H1 (cell line): ENCODE results near the gene SHC3. TPM values are rescaled to one million over a fixed set of nuclear protein-coding genes. Genes with fewer than 3 reads are reported as not detected.

Experiments
- CTCF ChIA-PET: fragments of 300-600 bp; sonication (Branson Sonifier 250); formaldehyde crosslinking; loops from one replicate; lab custom pipeline; 2021; ENCODE audit not compliant: partially characterized antibody; lab: Charles Lee
- POLR2A ChIA-PET: fragments of 300-600 bp; sonication (Branson Sonifier 250); formaldehyde crosslinking; loops from one replicate; lab custom pipeline; 2021; ENCODE audit warnings: inconsistent platforms; ENCODE audit not compliant: partially characterized antibody; lab: Charles Lee
- DNase-seq, 2 experiments: peaks; one replicate each; pipeline versions ENCODE4 v3.0.0 to v3.0.0-alpha.2; 2010 to 2022; ENCODE audit warnings: low spot score in 2 of 2, low read depth in 1 of 2, mixed read lengths in 1 of 2
- FAIRE-seq: peaks from 2 replicates; lab custom pipeline; 2011; peaks lifted over from hg19 to GRCh38; lab: Jason Lieb, UNC
- H2AFZ ChIP-seq: 2 replicates; pipeline ENCODE4 v1.8.1; 2012; ENCODE audit warnings: low read length, inconsistent platforms
- H2AK5ac ChIP-seq: 2 replicates; pipeline ENCODE4 v1.6.1; 2013; ENCODE audit warnings: low read depth, low read length
- H2BK120ac ChIP-seq: replicated peaks from 2 replicates; pipeline ENCODE3; 2013; ENCODE audit warnings: low read depth, low read length, inconsistent platforms
- H2BK12ac ChIP-seq: 2 replicates; pipeline ENCODE4 v1.6.1; 2013; ENCODE audit warnings: low read depth, low read length
- H2BK15ac ChIP-seq: 2 replicates; pipeline ENCODE4 v1.6.1; 2013; ENCODE audit warnings: low read length
- H2BK20ac ChIP-seq: 2 replicates; pipeline ENCODE4 v1.6.1; 2013; ENCODE audit warnings: low read length
- H2BK5ac ChIP-seq: 2 replicates; pipeline ENCODE4 v1.6.1; 2013; ENCODE audit warnings: low read depth, low read length
- H3K14ac ChIP-seq: 2 replicates; pipeline ENCODE4 v1.6.1; 2013; ENCODE audit warnings: inconsistent platforms; ENCODE audit not compliant: insufficient read length
- H3K18ac ChIP-seq: 2 replicates; pipeline ENCODE4 v1.6.1; 2013; ENCODE audit warnings: low read length; ENCODE audit errors: extremely low read depth
- H3K23ac ChIP-seq: 2 replicates; pipeline ENCODE4 v1.6.1; 2013; ENCODE audit warnings: inconsistent platforms; ENCODE audit not compliant: insufficient read length
- H3K23me2 ChIP-seq: 2 replicates; pipeline ENCODE4 v1.6.1; 2013; ENCODE audit warnings: low read depth, low read length
- H3K27ac ChIP-seq: 2 replicates; pipeline ENCODE4 v1.6.1; 2011; ENCODE audit warnings: low read depth, low read length, inconsistent platforms
- H3K27me3 ChIP-seq, 4 experiments: replicated peaks in 1 of 4; 1 replicate in 1 of 4; 2 replicates in 3 of 4; pipeline versions ENCODE4 v1.6.1 to v1.8.1; 2011 to 2013; ENCODE audit warnings: low read length in 3 of 4, mild to moderate bottlenecking in 3 of 4, inconsistent platforms in 2 of 4, mixed read lengths in 2 of 4, moderate library complexity in 1 of 4; ENCODE audit not compliant: control insufficient read depth in 3 of 4, insufficient read depth in 3 of 4; ENCODE audit errors: extremely low read depth in 1 of 4
- H3K36me3 ChIP-seq, 4 experiments: 2 replicates each; pipeline versions ENCODE4 v1.6.1 to v1.8.1; 2011 to 2013; ENCODE audit warnings: mild to moderate bottlenecking in 4 of 4, low read length in 3 of 4, moderate library complexity in 2 of 4, control low read depth in 1 of 4, inconsistent platforms in 1 of 4; ENCODE audit not compliant: insufficient read depth in 4 of 4, control insufficient read depth in 2 of 4
- H3K4ac ChIP-seq: replicated peaks from 2 replicates; pipeline ENCODE3; 2013; ENCODE audit warnings: low read length, low read depth, mixed read lengths, inconsistent platforms; ENCODE audit not compliant: insufficient read length
- H3K4me1 ChIP-seq, 4 experiments: replicated peaks in 1 of 4; 1 replicate in 1 of 4; 2 replicates in 3 of 4; pipeline versions ENCODE4 v1.6.1 to v1.8.1; 2011 to 2013; ENCODE audit warnings: low read length in 3 of 4, inconsistent platforms in 2 of 4, mixed read lengths in 1 of 4; ENCODE audit not compliant: insufficient read depth in 4 of 4, control insufficient read depth in 3 of 4
- H3K4me2 ChIP-seq, 2 experiments: 2 replicates each; pipeline versions ENCODE4 v1.6.1 to v1.8.1; 2011 to 2013; ENCODE audit warnings: low read depth in 2 of 2, low read length in 2 of 2, control low read depth in 1 of 2, inconsistent platforms in 1 of 2, mild to moderate bottlenecking in 1 of 2; ENCODE audit not compliant: insufficient read depth in 1 of 2
- H3K4me3 ChIP-seq, 4 experiments: fragments of 200-600, 300-600 bp in 1 of 4; sonication (generic), shearing (Covaris generic), sonication (Bioruptor Twin) in 1 of 4; 2 replicates each; pipeline versions ENCODE4 v1.5.1 to v1.8.1; 2011 to 2016; ENCODE audit warnings: low read length in 4 of 4, low read depth in 3 of 4, control low read depth in 2 of 4, inconsistent platforms in 2 of 4, mild to moderate bottlenecking in 2 of 4, mixed read lengths in 1 of 4, moderate library complexity in 1 of 4; ENCODE audit not compliant: insufficient read depth in 2 of 4; ENCODE audit errors: extremely low read depth in 1 of 4
- H3K56ac ChIP-seq: replicated peaks from 2 replicates; pipeline ENCODE3; 2013; ENCODE audit warnings: low read depth, mild to moderate bottlenecking, mixed read lengths, low read length, inconsistent platforms; ENCODE audit not compliant: insufficient read length
- H3K79me1 ChIP-seq: 2 replicates; pipeline ENCODE4 v1.6.1; 2013; ENCODE audit warnings: low read depth, low read length, control low read depth
- H3K79me2 ChIP-seq, 2 experiments: 2 replicates each; pipeline versions ENCODE4 v1.6.1 to v1.8.1; 2012 to 2013; ENCODE audit warnings: low read length in 2 of 2, mild to moderate bottlenecking in 2 of 2, inconsistent platforms in 1 of 2; ENCODE audit not compliant: insufficient read depth in 2 of 2, control insufficient read depth in 1 of 2
- H3K9ac ChIP-seq, 4 experiments: replicated peaks in 1 of 4; 1 replicate in 1 of 4; 2 replicates in 3 of 4; pipeline versions ENCODE4 v1.6.1 to v1.8.1; 2011 to 2013; ENCODE audit warnings: low read depth in 3 of 4, low read length in 3 of 4, control low read depth in 2 of 4, mild to moderate bottlenecking in 2 of 4, moderate library complexity in 2 of 4, inconsistent platforms in 1 of 4; ENCODE audit errors: extremely low read depth in 1 of 4
- H3K9me3 ChIP-seq, 2 experiments: 2 replicates each; pipeline versions ENCODE4 v1.6.1 to v1.8.1; 2012 to 2013; ENCODE audit warnings: mild to moderate bottlenecking in 2 of 2, moderate library complexity in 2 of 2, control low read depth in 1 of 2, inconsistent platforms in 1 of 2, low read depth in 1 of 2, low read length in 1 of 2, mixed read lengths in 1 of 2; ENCODE audit not compliant: insufficient read depth in 2 of 2
- H4K20me1 ChIP-seq, 2 experiments: replicated peaks in 1 of 2; 2 replicates each; pipeline versions ENCODE3 to v1.8.1; 2011 to 2013; ENCODE audit warnings: inconsistent platforms in 2 of 2, low read length in 2 of 2, mild to moderate bottlenecking in 1 of 2; ENCODE audit not compliant: insufficient read depth in 2 of 2, control insufficient read depth in 1 of 2
- H4K5ac ChIP-seq: 2 replicates; pipeline ENCODE4 v1.6.1; 2013; ENCODE audit warnings: low read length, low read depth, mixed read lengths, inconsistent platforms; ENCODE audit not compliant: insufficient read length
- H4K8ac ChIP-seq: 2 replicates; pipeline ENCODE4 v1.8.0; 2013; ENCODE audit warnings: mild to moderate bottlenecking, moderate library complexity, low read length, inconsistent platforms; ENCODE audit not compliant: insufficient read depth; ENCODE audit errors: extremely low read depth
- H4K91ac ChIP-seq: replicated peaks from 2 replicates; pipeline ENCODE3; 2013; ENCODE audit warnings: low read length, mixed read lengths, inconsistent platforms; ENCODE audit not compliant: insufficient read length
- EGR1 ChIP-seq: IDR thresholded peaks from 2 replicates; pipeline ENCODE4 v1.6.1; 2011; ENCODE audit warnings: low read depth, low read length, borderline replicate concordance
- GTF2F1 ChIP-seq: IDR thresholded peaks from 2 replicates; pipeline ENCODE4 v1.6.1; 2012; ENCODE audit warnings: low read depth, low read length, improper control_type of control experiment, borderline replicate concordance
- JUN ChIP-seq: IDR thresholded peaks from 2 replicates; pipeline ENCODE4 v1.6.1; 2011; ENCODE audit warnings: low read depth, mild to moderate bottlenecking, improper control_type of control experiment, low read length
- POU5F1 ChIP-seq: IDR thresholded peaks from 2 replicates; pipeline ENCODE4 v1.6.1; 2011; ENCODE audit warnings: low read depth, mild to moderate bottlenecking, low read length, moderate library complexity
- SIRT6 ChIP-seq: IDR thresholded peaks from one replicate; pipeline ENCODE4 v1.7.1; 2012; ENCODE audit warnings: low read length, inconsistent platforms
- WGBS, 2 experiments: shearing (Covaris generic) in 1 of 2; methylation state at CpG; one replicate each; pipeline versions ENCODE4 v1.1.6 to v1.1.7; 2013 to 2015; ENCODE audit warnings: low lambda C conversion rate in 2 of 2, mixed read lengths in 2 of 2, inconsistent platforms in 1 of 2, low coverage in 1 of 2, missing lambda C conversion rate in 1 of 2; ENCODE audit not compliant: insufficient replicate concordance in 2 of 2, insufficient coverage in 1 of 2, insufficient read length in 1 of 2; ENCODE audit errors: extremely low coverage in 1 of 2, missing lambda C conversion rate in 1 of 2; 5-methylcytosine and 5-hydroxymethylcytosine counted together
- polyA plus RNA-seq, 7 experiments: library from polyadenylated mRNA; depleted of rRNA in 3 of 7; stranded (reverse) in 5 of 7; unstranded in 2 of 7; fragments of >200 nt in 5 of 7; fragments of 200-250 nt in 2 of 7; gene quantifications; 1 replicate in 5 of 7; 2 replicates in 1 of 7; 4 replicates in 1 of 7; pipeline versions ENCODE4 v1.2.1 to v1.2.3, GENCODE V29; 2011 to 2013; ENCODE audit warnings: missing spikeins in 2 of 7, mixed read lengths in 2 of 7
- total RNA-seq: library from RNA; stranded (reverse); fragmentation: NEBNext Ultra II Directional; extraction: Animal tissue kit (Norgen Biotek cat#: 25700); gene quantifications from 2 replicates; pipeline ENCODE4 v1.2.1, GENCODE V29; 2021

The SHC3 gene
- total and polyA plus RNA-seq, 2 of the 8 experiments (the other 6 are each of a cell fraction or from before 2014, with no cell fraction given): 1.4 to 7.1 TPM

DNA sequence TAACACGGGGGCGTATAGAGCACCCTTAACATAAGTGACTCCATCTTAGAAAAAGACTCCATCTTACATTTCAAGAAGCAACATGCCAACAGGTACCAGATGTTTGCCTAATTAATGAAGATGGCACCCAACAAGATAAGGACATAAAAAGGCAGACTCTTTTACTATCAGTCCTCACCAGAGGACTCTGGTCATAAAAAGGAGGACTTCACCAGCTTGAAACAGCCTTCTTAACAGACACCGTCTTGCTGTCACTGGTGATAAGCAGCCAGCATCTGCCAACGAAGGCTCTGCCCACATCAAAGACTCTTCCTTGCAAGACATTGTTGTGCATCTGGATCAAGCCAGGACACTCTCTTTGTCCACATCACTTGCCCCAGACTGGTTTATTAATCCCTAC, 107.0 kb downstream of the SHC3 start:
- H3K27ac ChIP-seq: no peak overlapping the region
- no peak overlapping the region for H2AFZ ChIP-seq
- no peak overlapping the region for H3K56ac ChIP-seq
- no peak for TF ChIP-seq EGR1
- TF ChIP-seq JUN: no peak
- no peak for TF ChIP-seq SIRT6
- TF ChIP-seq GTF2F1: no peak
- no peak for TF ChIP-seq POU5F1
- H3K4me1 ChIP-seq: no peaks in the 10 kb centered on the region
- no peak overlapping the region for H2BK20ac ChIP-seq
- no peaks in the 10 kb centered on the region for H3K79me1 ChIP-seq
- H3K9ac ChIP-seq: no peak overlapping the region
- no peaks in the 10 kb centered on the region for H3K9me3 ChIP-seq
- ChIA-PET POLR2A (no interaction called here), CTCF (no interaction called here)
- no peak overlapping the region for H2AK5ac ChIP-seq
- no peaks in the 10 kb centered on the region for H3K23me2 ChIP-seq
- no peak overlapping the region for H3K14ac ChIP-seq
- FAIRE-seq: no peak
- no peak overlapping the region for H4K91ac ChIP-seq
- H2BK12ac ChIP-seq: no peak overlapping the region
- no peak overlapping the region for H3K4me2 ChIP-seq
- H3K27me3 ChIP-seq: no peaks in the 10 kb centered on the region
- no peak overlapping the region for H4K5ac ChIP-seq
- H2BK15ac ChIP-seq: no peak overlapping the region
- no peak overlapping the region for H4K8ac ChIP-seq
- H3K4ac ChIP-seq: no peak overlapping the region
- H3K23ac ChIP-seq: no peak overlapping the region
- DNase-seq: no peak
- no peaks in the 10 kb centered on the region for H4K20me1 ChIP-seq
- H2BK120ac ChIP-seq: no peak overlapping the region
- no peaks in the 10 kb centered on the region for H3K79me2 ChIP-seq
- no peaks in the 10 kb centered on the region for H3K36me3 ChIP-seq
- no peak overlapping the region for H2BK5ac ChIP-seq
- 95% methylated on average over 4 of the region's 4 CpGs; no CpG with 5 or more reads in 1 of the 2 experiments for WGBS, 2 experiments
- no peak overlapping the region for H3K4me3 ChIP-seq
- no peak overlapping the region for H3K18ac ChIP-seq
